ENCODE data around the gene FES.

GRCh38 chr15:90864507-90864906 is 19.8 kb upstream of the FES start:
- TF ChIP-seq CTCF (IDR thresholded peaks at IDR 0.05 in 4 of 5, conservative IDR thresholded peaks at IDR 0.05 in 1 of 5) = no peak
- TF ChIP-seq POLR2A (IDR thresholded peaks at IDR 0.05) = no peak

All from gastrocnemius medialis (tissue), 4 donors.